Effector memory CD8-positive, alpha-beta T cell (primary cell): Measurements from ENCODE around the gene TMCC1.
"Not testable (repeated sequence)": the region's sequence is repeated elsewhere in the genome, so short reads cannot be mapped to it uniquely, and the experiment has no call there.

Source experiments
- ATAC-seq: fragments of 150-1000 bp; cut with Tn5 transposase; replicated peaks from 2 replicates; pipeline ENCODE4 v1.10.0; 2021; ENCODE audit warnings: mild to moderate bottlenecking, moderate library complexity
- DNase-seq, 3 experiments: peaks; one replicate each; pipeline ENCODE4 v3.0.0; 2021
- H3K27ac Mint-ChIP-seq, 2 donors: one replicate each; pipeline ENCODE4 v1.8.0; 2022; ENCODE audit warnings: mild to moderate bottlenecking in 2 of 2, mixed read lengths in 2 of 2, moderate library complexity in 2 of 2
- H3K27me3 Mint-ChIP-seq, 2 donors: one replicate each; pipeline ENCODE4 v1.8.0; 2022; ENCODE audit warnings: mixed read lengths in 2 of 2
- H3K36me3 Mint-ChIP-seq: one replicate; pipeline ENCODE4 v1.8.0; 2022; ENCODE audit warnings: mild to moderate bottlenecking, moderate library complexity, mixed read lengths; ENCODE audit not compliant: insufficient read depth
- H3K4me1 Mint-ChIP-seq, 2 donors: one replicate each; pipeline ENCODE4 v1.8.0; 2022; ENCODE audit warnings: low read depth in 2 of 2, mixed read lengths in 2 of 2
- H3K4me3 Mint-ChIP-seq, 2 donors: one replicate each; pipeline ENCODE4 v1.8.0; 2022; ENCODE audit warnings: mild to moderate bottlenecking in 2 of 2, mixed read lengths in 2 of 2, moderate library complexity in 2 of 2
- H3K9me3 Mint-ChIP-seq, 2 donors: one replicate each; pipeline ENCODE4 v1.8.0; 2022; ENCODE audit warnings: mixed read lengths in 2 of 2

TMCC1 gene

DNA sequence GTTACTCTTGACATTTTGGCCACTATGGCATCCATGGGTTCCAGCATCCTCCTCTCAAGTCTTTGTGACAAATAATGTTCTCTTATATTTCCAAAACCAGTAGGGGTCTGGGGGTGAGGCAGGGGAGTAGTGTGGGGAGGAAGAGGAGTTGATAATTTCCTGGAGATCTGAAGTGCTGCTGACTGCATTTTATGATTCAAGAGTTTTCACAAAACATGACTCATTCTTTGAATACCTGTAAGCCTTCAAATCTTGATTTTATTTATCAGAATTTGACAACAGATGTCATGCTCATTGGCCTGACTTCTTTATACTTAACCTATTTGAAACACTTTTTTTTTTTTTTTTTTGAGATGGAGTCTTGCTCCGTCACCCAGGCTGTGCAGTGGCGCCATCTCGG, 188.2 kb downstream of the TMCC1 start:
- Mint-ChIP-seq H3K27me3 (no peaks in the 10 kb centered on the region), H3K36me3 (peaks cover 7% of the 10 kb centered on the region), H3K4me3 (no peak overlapping the region), H3K4me1 (peaks cover 0 to 2% of the 10 kb centered on the region in 2 donors), H3K27ac (peak overlapping the region in 1 of 2 donors; percentile 20), H3K9me3 (no peaks in the 10 kb centered on the region)
- DNase-seq (no peak), ATAC-seq (no peak)

DNA sequence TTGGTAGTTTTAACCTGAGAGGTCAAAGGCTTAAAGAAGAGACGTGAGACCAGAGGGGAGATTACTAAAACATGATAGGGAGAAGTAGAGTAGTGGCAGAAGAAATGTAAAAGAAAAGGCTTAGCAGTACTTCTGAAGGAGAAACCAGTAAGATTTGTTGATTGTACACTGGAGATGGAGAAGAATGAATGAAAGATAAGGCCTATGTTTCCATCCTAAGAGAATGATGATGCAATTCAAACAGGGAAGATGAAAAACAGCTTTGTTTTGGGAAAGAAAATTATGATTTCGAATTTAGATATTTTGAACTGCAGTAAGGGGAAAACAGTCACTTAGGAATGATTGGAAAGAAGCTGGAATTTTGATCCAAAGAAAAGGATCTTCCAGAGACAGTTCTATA, 189.6 kb downstream of the TMCC1 start:
- peaks cover 7% of the 10 kb centered on the region for H3K36me3 Mint-ChIP-seq
- no peak overlapping the region for H3K4me3 Mint-ChIP-seq
- no peak overlapping the region for H3K27ac Mint-ChIP-seq
- H3K27me3 Mint-ChIP-seq: no peaks in the 10 kb centered on the region
- peaks cover 1 to 2% of the 10 kb centered on the region in 2 donors for H3K4me1 Mint-ChIP-seq
- H3K9me3 Mint-ChIP-seq: no peaks in the 10 kb centered on the region
- no peak for DNase-seq
- ATAC-seq: no peak

DNA sequence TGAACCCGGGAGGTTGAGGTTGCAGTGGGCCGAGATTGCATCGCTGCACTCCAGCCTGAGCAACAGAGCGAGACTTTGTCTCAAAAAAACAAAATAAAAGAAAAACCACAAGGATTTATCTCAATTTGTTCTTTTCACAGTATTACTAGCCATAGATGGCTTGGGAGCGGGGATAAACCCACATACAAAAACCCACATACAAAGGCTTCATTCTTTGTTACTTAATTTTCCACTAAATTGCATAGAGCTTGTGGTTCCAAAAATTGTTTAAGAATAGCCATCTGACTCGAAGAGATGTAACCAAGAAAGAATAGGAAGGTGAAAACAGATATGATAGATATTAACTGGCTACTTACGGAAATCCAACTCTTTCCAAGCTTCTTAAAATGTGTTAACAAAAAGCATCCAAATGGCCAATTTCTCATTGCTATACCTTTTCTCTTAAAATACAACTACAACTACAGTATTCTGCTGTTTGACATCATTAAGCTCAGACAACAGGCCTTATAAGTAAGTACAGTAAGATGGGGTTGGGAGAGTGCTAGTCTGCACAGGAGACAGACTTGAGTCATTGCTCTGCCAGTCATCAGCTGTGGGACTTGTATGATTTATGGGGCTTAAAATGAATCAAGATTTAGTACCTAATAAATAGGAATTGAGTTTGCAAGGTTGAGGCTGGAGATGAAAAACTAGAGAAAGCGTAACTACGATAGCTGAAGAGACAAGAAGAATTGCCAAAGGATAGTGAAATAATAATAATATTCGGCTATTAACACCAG, 190.4 kb downstream of the TMCC1 start:
- no peak overlapping the region for H3K27ac Mint-ChIP-seq
- no peak for DNase-seq

DNA sequence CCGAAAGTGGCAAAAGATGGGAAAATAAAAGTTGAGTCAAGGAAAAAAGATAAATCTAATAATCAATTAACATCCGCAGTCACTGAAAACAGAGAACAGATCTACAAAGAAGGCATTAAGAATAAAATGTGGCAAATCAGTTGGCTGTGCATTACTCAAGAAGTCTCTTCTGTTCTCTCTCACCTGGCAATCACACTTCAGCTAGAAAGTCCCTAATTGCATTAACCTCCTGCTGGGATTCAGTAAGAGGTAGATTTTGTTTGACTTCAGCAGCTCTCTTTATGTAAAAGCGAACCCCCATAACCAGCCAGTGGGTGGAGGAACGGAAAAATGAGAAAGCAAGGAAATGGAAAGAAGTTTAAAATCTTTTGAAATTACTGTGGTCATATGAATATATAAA, 192.3 kb downstream of the TMCC1 start:
- no peak overlapping the region for H3K4me3 Mint-ChIP-seq
- peaks cover 3% of the 10 kb centered on the region in 2 donors for H3K4me1 Mint-ChIP-seq
- no peak for DNase-seq
- peak overlapping the region in 1 of 2 donors; percentile 40 for H3K27ac Mint-ChIP-seq
- H3K9me3 Mint-ChIP-seq: peaks cover 0 to 4% of the 10 kb centered on the region in 2 donors
- H3K36me3 Mint-ChIP-seq: peaks cover 7% of the 10 kb centered on the region
- H3K27me3 Mint-ChIP-seq: no peaks in the 10 kb centered on the region
- ATAC-seq: no peak

More for the DNA sequence above, 190.4 kb downstream of the TMCC1 start:
- peaks cover 2 to 3% of the 10 kb centered on the region in 2 donors for H3K4me1 Mint-ChIP-seq
- H3K4me3 Mint-ChIP-seq: no peak overlapping the region
- H3K36me3 Mint-ChIP-seq: peaks cover 7% of the 10 kb centered on the region
- H3K9me3 Mint-ChIP-seq: no peaks in the 10 kb centered on the region
- H3K27me3 Mint-ChIP-seq: no peaks in the 10 kb centered on the region
- ATAC-seq: no peak

DNA sequence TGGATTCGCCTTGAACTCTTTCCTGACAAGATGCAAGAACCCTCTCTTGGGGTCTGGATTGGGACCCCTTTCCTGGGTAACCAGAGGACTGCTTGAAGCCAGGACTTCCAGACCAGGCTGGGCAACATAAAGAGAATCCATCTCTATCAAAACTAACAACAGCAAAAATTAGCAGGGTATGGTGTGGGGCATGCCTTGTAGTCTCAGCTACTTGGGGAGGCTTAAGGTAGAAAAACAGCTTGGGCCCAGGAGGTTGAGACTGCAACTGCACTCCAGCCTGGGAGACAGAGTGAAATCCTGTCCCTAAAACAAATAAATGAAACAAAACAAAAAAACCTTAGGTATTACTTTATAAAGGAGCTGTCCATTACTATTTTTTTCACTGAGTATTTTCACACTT, 193.9 kb downstream of the TMCC1 start:
- peaks cover 4 to 5% of the 10 kb centered on the region in 2 donors for H3K4me1 Mint-ChIP-seq
- DNase-seq (no peak), ATAC-seq (no peak)
- H3K27ac Mint-ChIP-seq: no peak overlapping the region
- H3K27me3 Mint-ChIP-seq: no peaks in the 10 kb centered on the region
- no peak overlapping the region for H3K4me3 Mint-ChIP-seq
- H3K36me3 Mint-ChIP-seq: peaks cover 7% of the 10 kb centered on the region
- H3K9me3 Mint-ChIP-seq: peaks cover 0 to 9% of the 10 kb centered on the region in 2 donors

DNA sequence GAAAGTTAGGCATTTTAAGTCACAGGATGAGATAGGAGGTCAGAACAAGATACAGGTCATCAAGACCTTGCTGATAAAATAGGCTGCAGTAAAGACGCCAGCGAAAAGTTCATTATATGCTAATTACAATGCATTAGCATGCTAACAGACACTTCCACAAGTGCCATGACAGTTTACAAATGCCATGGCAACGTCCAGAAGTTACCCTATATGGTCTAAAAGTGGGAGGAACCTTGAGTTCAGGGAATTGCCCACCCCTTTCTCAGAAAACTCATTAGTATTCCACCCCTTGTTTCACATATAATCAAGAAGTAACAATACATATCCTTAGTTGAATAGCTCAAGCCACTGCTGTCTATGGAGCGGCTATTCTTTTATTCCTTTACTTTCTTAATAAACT, 194.3 kb downstream of the TMCC1 start:
- Mint-ChIP-seq H3K36me3 (peaks cover 7% of the 10 kb centered on the region), H3K27ac (no peak overlapping the region)
- DNase-seq: no peak

DNA sequence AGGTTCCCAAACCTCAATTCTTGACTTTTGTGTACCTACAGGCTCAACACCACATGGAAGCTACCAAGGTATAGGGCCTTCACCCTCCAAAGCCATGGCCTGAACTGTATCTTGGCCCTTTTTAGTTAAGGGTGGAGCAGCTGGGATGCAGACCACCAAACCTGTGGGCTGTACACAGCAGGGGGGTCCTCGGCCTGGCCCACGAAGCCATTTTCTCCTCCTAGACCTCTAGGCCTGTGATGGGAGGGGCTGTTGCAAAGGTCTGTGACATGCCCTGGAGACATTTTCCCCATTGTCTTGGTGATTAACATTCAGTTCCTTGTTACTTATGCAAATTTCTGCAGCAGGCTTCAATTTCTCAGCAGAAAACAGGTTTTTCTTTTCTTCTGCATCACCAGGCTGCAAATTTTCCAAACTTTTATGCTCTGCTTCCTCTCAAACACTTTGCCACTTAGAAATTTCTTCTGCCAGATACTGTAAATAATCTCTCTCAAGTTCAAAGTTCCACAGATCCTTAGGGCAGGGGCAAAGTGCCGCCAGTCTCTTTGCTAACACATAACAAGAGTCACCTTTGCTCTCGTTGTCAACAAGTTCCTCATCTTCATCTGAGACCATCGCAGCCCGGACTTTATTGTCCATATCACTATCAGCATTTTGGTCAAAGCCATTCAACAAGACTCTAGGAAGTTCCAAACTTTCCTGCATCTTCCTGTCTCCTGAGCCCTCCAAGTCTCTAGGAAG, 196.1 kb downstream of the TMCC1 start:
- Mint-ChIP-seq H3K27me3 (no peaks in the 10 kb centered on the region), H3K9me3 (peaks cover 0 to 9% of the 10 kb centered on the region in 2 donors), H3K36me3 (peaks cover 3% of the 10 kb centered on the region), H3K4me3 (no peak overlapping the region), H3K27ac (no peak overlapping the region), H3K4me1 (peaks cover 2 to 8% of the 10 kb centered on the region in 2 donors)
- no peak for DNase-seq
- no peak for ATAC-seq

More for the DNA sequence above, 194.3 kb downstream of the TMCC1 start:
- Mint-ChIP-seq H3K4me1 (peaks cover 4 to 5% of the 10 kb centered on the region in 2 donors), H3K4me3 (no peak overlapping the region), H3K9me3 (peaks cover 0 to 9% of the 10 kb centered on the region in 2 donors), H3K27me3 (no peaks in the 10 kb centered on the region)
- ATAC-seq: no peak

DNA sequence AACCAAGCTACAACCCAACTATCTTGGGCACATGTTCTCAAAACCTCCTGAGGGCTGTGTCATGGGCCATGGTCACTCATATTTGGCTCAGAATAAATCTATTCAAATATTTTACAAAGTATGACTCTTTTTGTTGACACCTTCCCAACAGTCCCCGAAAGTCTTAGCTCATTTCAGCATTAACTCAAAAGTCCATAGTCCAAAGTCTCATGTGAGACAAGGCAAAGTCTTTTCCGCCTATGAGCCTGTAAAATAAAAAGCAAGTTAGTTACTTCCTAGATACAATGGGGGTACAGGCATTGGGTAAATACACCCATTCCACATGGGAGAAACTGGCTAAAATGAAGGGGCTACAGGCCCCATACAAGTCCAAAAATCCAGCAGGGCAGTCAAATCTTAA, 197.1 kb downstream of the TMCC1 start:
- H3K9me3 Mint-ChIP-seq: not testable (repeated sequence)

DNA sequence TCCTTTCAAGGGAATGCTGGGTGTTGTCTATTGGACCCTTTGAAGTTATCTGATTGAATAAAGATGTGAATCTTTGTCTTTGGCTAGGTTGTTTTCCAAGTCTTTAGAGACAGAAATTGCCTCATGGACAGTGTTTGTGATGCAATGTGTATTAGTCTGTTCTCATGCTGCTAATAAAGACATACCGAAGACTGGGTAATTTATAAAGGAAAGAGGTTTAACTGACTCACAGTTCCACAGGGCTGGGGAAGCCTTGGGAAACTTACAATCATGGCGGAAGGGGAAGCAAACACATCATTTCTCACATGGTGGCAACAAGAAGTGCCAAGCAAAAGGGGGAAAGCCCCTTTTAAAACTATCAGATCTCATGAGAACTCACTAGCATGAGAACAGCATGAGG, 198.3 kb downstream of the TMCC1 start:
- Mint-ChIP-seq H3K36me3 (no peaks in the 10 kb centered on the region), H3K4me3 (no peak overlapping the region), H3K27me3 (no peaks in the 10 kb centered on the region), H3K4me1 (peaks cover 2 to 20% of the 10 kb centered on the region in 2 donors), H3K9me3 (peaks cover 0 to 9% of the 10 kb centered on the region in 2 donors), H3K27ac (no peak overlapping the region)
- no peak for DNase-seq
- no peak for ATAC-seq

More for the DNA sequence above, 197.1 kb downstream of the TMCC1 start:
- not testable (repeated sequence) for DNase-seq, H3K4me3 Mint-ChIP-seq, H3K36me3 Mint-ChIP-seq, ATAC-seq, H3K4me1 Mint-ChIP-seq, H3K27me3 Mint-ChIP-seq, H3K27ac Mint-ChIP-seq

DNA sequence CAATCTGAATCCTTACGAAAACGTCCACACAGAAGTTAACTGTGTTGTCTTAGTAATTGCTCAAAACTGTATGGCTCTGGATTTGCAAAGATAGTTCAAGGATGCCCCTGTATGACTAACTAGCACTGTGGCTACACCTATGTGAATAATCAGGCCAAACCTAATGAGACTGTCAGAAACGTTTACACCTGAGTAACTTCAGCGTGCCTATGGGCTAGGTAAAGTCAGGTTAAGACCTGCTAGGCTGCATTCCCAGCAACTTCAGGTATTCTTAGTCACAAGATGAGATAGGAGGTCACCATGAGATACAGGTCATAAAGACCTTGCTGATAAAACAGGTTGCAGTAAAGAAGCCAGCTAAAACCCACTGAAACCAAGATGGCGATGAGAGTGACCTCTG, 199.3 kb downstream of the TMCC1 start:
- peaks cover 0 to 9% of the 10 kb centered on the region in 2 donors for H3K9me3 Mint-ChIP-seq
- DNase-seq: no peak
- H3K27ac Mint-ChIP-seq: no peak overlapping the region

DNA sequence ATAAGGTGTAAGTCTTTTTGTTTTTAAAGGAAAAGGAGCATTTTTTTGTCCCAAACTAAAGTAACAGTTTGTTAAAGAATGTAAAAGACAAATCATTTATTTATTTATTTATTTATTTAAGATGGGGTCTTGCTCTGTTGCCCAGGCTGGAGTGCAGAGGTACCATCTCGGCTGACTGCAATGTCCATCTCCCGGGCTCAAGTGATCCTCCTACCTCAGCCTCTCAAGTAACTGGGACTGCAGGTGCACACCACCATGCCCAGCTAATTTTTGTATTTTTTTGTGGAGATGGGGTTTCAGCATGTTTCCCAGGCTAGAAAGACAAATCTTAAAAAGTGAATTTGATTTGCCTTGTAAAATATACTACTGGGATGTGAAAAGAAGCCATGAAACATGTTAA, 200.8 kb downstream of the TMCC1 start:
- no peak overlapping the region for H3K27ac Mint-ChIP-seq
- ATAC-seq: no peak
- H3K9me3 Mint-ChIP-seq: peaks cover 0 to 9% of the 10 kb centered on the region in 2 donors
- H3K36me3 Mint-ChIP-seq: peaks cover 4% of the 10 kb centered on the region
- peaks cover 2 to 21% of the 10 kb centered on the region in 2 donors for H3K4me1 Mint-ChIP-seq
- no peak overlapping the region for H3K4me3 Mint-ChIP-seq
- H3K27me3 Mint-ChIP-seq: no peaks in the 10 kb centered on the region
- no peak for DNase-seq

More for the DNA sequence above, 199.3 kb downstream of the TMCC1 start:
- Mint-ChIP-seq H3K4me3 (no peak overlapping the region), H3K4me1 (peaks cover 2 to 20% of the 10 kb centered on the region in 2 donors), H3K27me3 (no peaks in the 10 kb centered on the region), H3K36me3 (no peaks in the 10 kb centered on the region)
- no peak for ATAC-seq

DNA sequence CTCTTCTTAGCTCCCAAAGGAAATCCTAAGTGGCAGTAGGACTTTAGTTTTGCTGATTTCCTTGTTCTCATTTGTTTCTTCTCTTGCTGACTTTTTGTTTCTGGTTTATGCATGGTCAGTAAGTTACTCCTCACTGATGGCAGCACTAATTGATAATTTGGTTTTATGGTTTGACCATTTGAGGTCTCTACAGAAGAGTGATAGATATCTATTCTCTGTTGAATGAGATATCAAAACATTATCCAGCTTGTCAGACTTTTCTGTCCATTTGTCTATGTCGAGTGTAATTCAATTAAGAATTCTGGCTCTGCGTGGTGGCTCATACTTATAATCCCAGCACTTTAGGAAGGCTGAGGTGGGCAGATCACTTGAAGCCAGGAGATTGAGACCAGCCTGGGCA, 202.5 kb downstream of the TMCC1 start:
- H3K9me3 Mint-ChIP-seq: peaks cover 0 to 3% of the 10 kb centered on the region in 2 donors
- H3K27ac Mint-ChIP-seq: peak overlapping the region in 1 of 2 donors; percentile 35
- peaks cover 4% of the 10 kb centered on the region for H3K36me3 Mint-ChIP-seq
- ATAC-seq: no peak
- no peak overlapping the region for H3K4me3 Mint-ChIP-seq
- H3K27me3 Mint-ChIP-seq: no peaks in the 10 kb centered on the region
- H3K4me1 Mint-ChIP-seq: peaks cover 0 to 21% of the 10 kb centered on the region in 2 donors
- no peak for DNase-seq

DNA sequence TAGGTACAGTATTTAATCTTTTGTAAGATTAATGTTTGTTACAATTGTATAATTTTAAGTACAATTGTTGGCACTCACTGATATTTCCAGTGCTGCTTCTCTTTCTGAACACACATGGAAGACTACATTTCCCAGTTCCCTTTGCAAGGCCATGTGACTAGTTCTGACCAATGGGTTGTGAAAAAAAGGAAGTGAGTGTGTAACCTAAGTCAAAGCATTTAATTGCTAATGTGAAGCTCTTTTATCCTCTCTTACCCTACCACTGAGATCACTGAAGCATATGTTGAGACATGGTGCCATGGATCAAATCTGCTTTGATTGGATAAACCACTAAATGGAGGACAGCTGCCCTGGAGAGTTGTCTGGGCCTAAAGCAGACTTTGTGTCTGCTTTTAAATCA, 203.1 kb downstream of the TMCC1 start:
- DNase-seq: peak; percentile 45 to 53 (median 47)
- no peak overlapping the region for H3K4me3 Mint-ChIP-seq
- H3K27me3 Mint-ChIP-seq: no peaks in the 10 kb centered on the region
- ATAC-seq: peak; percentile 99
- H3K27ac Mint-ChIP-seq: peak overlapping the region in 1 of 2 donors; percentile 35
- H3K9me3 Mint-ChIP-seq: no peaks in the 10 kb centered on the region
- peaks cover 4% of the 10 kb centered on the region for H3K36me3 Mint-ChIP-seq
- H3K4me1 Mint-ChIP-seq: peaks cover 0 to 21% of the 10 kb centered on the region in 2 donors

DNA sequence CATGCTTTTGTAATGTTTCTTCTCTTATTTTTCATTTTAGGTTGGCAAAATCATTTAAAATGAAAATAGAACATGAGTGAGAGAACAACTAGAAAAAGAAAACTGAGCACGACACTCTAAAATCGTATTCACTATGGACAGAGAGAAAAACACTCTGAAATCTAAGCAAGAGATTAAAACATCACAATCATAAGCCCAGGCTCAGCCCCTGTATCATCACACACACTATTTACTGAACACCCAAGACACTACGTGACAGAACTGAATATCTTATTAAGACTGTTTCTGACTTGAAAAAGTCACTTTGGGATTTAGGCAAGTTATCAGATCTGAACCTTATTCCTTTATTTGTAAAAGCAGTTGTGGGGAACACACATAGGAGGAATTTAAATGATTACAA, 204.5 kb downstream of the TMCC1 start:
- Mint-ChIP-seq H3K9me3 (no peaks in the 10 kb centered on the region), H3K4me1 (peaks cover 3 to 21% of the 10 kb centered on the region in 2 donors), H3K27me3 (no peaks in the 10 kb centered on the region), H3K27ac (no peak overlapping the region), H3K4me3 (no peak overlapping the region), H3K36me3 (peaks cover 4% of the 10 kb centered on the region)
- ATAC-seq (no peak), DNase-seq (no peak)
